Activated CD4-positive, alpha-beta memory T cell treated with anti-CD3 and anti-CD28 coated beads for 36 hours (primary cell): ENCODE measurements around the gene CCDC182. TPM values are rescaled to one million over a fixed set of nuclear protein-coding genes. Genes with fewer than 3 reads are reported as not detected.

ENCODE experiments used
- CTCF ChIA-PET: fragments of 350-600 bp; sonication (Branson Sonifier 250); formaldehyde crosslinking; loops from one replicate; lab custom pipeline; 2021; ENCODE audit warnings: antibody characterized with exemption, inconsistent platforms; lab: Charles Lee
- POLR2A ChIA-PET: fragments of 350-600 bp; sonication (Branson Sonifier 250); formaldehyde crosslinking; loops from one replicate; lab custom pipeline; 2021; ENCODE audit warnings: antibody characterized with exemption; lab: Charles Lee
- DNase-seq: peaks from one replicate; pipeline ENCODE4 v3.0.0-alpha.2; 2020
- H3K27ac Mint-ChIP-seq: one replicate; pipeline ENCODE4 v1.8.0; 2021; ENCODE audit warnings: mixed read lengths
- H3K27me3 Mint-ChIP-seq: one replicate; pipeline ENCODE4 v1.8.0; 2021; ENCODE audit warnings: mixed read lengths
- H3K36me3 Mint-ChIP-seq: one replicate; pipeline ENCODE4 v1.8.0; 2021; ENCODE audit warnings: mixed read lengths
- H3K4me1 Mint-ChIP-seq: one replicate; pipeline ENCODE4 v1.8.0; 2021; ENCODE audit warnings: low read depth, mixed read lengths
- H3K4me3 Mint-ChIP-seq: one replicate; pipeline ENCODE4 v1.8.0; 2021; ENCODE audit warnings: mild to moderate bottlenecking, mixed read lengths
- H3K9me3 Mint-ChIP-seq: one replicate; pipeline ENCODE4 v1.8.0; 2021; ENCODE audit warnings: mixed read lengths
- intact Hi-C: fragments of 100-400 bp; cut with micrococcal nuclease; formaldehyde crosslinking; loops from one replicate; pipeline ENCODE4 v1.15.1; 2023
- total RNA-seq, 2 experiments: library from RNA; stranded (reverse); gene quantifications; one replicate each; pipeline ENCODE4 v1.2.3, GENCODE V29; 2021

CCDC182 gene
- total RNA-seq, 2 experiments from 2014 or later, result not detected

GRCh38 chr17:57776366-57776765, 31.3 kb upstream of the CCDC182 start:
- intact Hi-C loops, result no loop called here
- CTCF ChIA-PET, result no interaction called here
- H3K4me1 Mint-ChIP-seq, result no peaks in the 10 kb centered on the region

DNA sequence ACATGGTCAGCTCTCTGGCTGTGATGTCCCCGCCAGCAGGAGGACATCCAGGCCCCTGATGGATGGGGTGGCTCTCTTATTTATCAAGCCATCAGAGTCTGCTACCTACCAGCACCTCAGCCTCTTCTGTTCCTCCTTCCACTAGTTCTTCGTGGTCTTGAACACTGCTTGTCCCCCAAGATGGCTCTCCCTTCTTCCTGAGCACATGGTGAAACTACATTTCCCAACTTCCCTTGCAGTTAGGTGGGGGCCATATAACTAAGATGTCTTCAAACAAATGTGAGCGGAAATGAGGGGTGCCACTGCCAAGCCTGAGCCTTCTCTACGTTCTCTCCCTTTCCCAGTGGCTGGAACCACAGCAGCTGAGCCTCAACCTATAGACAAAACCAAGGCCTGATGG, 29.8 kb upstream of the CCDC182 start:
- H3K36me3 Mint-ChIP-seq, result no peaks in the 10 kb centered on the region
- DNase-seq, result no peak
- CTCF ChIA-PET, result interaction anchor here (2.1 kb wide), 1 partner anchor 8 kb away, joined by 14 read pairs; no protein-coding TSS in a partner anchor
- H3K9me3 Mint-ChIP-seq, result no peaks in the 10 kb centered on the region
- H3K4me3 Mint-ChIP-seq, result no peak overlapping the region
- POLR2A ChIA-PET, result no interaction called here
- peaks cover 34% of the 10 kb centered on the region for H3K27me3 Mint-ChIP-seq
- no peak overlapping the region for H3K27ac Mint-ChIP-seq
- no peaks in the 10 kb centered on the region for H3K4me1 Mint-ChIP-seq
- intact Hi-C loops, result no loop called here

More at GRCh38 chr17:57776366-57776765, 31.3 kb upstream of the CCDC182 start:
- Mint-ChIP-seq H3K9me3 (no peaks in the 10 kb centered on the region), H3K27me3 (peaks cover 34% of the 10 kb centered on the region), H3K36me3 (no peaks in the 10 kb centered on the region), H3K27ac (no peak overlapping the region), H3K4me3 (no peak overlapping the region)
- POLR2A ChIA-PET, result no interaction called here
- no peak for DNase-seq

DNA sequence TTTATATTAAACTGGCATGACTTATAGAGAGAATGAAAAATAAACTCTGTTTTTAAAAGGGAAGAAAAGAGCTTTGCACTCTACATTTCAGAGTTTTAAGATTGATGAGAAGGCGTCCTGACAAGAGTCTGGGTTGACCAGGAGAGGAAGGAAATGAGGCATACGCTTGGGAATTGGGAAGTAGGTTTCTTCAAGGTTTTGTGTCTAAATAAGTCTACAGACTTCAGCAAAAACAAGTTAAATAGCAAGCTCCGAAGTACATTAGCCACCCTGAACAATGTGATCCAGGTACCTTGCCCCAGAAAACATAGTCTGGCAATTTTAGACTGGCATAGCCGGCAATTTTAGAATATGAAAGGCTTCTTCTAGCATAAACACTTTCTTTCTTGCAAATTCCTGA, 28.5 kb upstream of the CCDC182 start:
- no peak overlapping the region for H3K27ac Mint-ChIP-seq
- H3K4me3 Mint-ChIP-seq, result no peak overlapping the region
- H3K36me3 Mint-ChIP-seq, result no peaks in the 10 kb centered on the region
- ChIA-PET POLR2A (no interaction called here), CTCF (interaction anchor here (0.7 to 2.1 kb wide), 2 partner anchors 10 to 28 kb away, joined by 3 to 14 read pairs; no protein-coding TSS in a partner anchor)
- peaks cover 34% of the 10 kb centered on the region for H3K27me3 Mint-ChIP-seq
- no peaks in the 10 kb centered on the region for H3K9me3 Mint-ChIP-seq
- no peak for DNase-seq
- intact Hi-C loops, result no loop called here
- H3K4me1 Mint-ChIP-seq, result no peaks in the 10 kb centered on the region

- no peak overlapping the region for H3K4me3 Mint-ChIP-seq
- ChIA-PET POLR2A (no interaction called here), CTCF (interaction anchor here (0.6 to 1.4 kb wide), 2 partner anchors 11 to 488 kb away, joined by 3 to 5 read pairs; no protein-coding TSS in a partner anchor)
- no peak for DNase-seq
- no peaks in the 10 kb centered on the region for H3K36me3 Mint-ChIP-seq
- H3K27ac Mint-ChIP-seq, result no peak overlapping the region
- intact Hi-C loops, result no loop called here
- peaks cover 35% of the 10 kb centered on the region for H3K27me3 Mint-ChIP-seq
- H3K9me3 Mint-ChIP-seq, result no peaks in the 10 kb centered on the region
- no peaks in the 10 kb centered on the region for H3K4me1 Mint-ChIP-seq
Observed at GRCh38 chr17:57772774-57773173, 27.7 kb upstream of the CCDC182 start.

DNA sequence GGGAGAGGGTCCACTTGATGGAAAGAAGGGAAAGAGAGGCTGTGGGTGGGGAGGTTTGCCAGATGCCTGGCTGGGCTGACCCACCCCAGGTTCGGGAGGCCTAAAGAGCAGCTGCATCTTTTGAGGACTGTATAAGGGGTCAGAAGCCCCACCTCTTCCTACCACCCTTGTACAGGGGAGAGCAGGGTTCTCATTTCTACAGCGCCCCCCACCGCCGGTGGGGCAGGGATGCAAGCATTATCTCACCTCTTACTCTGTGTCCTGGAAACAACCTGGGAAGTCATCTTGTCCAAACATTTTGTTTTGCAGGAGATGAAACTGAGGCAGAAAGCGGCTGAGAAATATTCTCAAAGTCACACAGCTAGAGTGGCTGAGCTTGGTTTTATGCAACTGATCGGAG, 22.5 kb upstream of the CCDC182 start:
- Mint-ChIP-seq H3K27ac (no peak overlapping the region), H3K27me3 (peaks cover 12% of the 10 kb centered on the region), H3K4me3 (no peak overlapping the region), H3K36me3 (no peaks in the 10 kb centered on the region), H3K9me3 (no peaks in the 10 kb centered on the region), H3K4me1 (no peaks in the 10 kb centered on the region)
- ChIA-PET POLR2A (no interaction called here), CTCF (interaction anchor here (1.4 to 1.9 kb wide), 2 partner anchors 15 to 16 kb away, joined by 6 to 10 read pairs; no protein-coding TSS in a partner anchor)
- intact Hi-C loops, result no loop called here
- no peak for DNase-seq

DNA sequence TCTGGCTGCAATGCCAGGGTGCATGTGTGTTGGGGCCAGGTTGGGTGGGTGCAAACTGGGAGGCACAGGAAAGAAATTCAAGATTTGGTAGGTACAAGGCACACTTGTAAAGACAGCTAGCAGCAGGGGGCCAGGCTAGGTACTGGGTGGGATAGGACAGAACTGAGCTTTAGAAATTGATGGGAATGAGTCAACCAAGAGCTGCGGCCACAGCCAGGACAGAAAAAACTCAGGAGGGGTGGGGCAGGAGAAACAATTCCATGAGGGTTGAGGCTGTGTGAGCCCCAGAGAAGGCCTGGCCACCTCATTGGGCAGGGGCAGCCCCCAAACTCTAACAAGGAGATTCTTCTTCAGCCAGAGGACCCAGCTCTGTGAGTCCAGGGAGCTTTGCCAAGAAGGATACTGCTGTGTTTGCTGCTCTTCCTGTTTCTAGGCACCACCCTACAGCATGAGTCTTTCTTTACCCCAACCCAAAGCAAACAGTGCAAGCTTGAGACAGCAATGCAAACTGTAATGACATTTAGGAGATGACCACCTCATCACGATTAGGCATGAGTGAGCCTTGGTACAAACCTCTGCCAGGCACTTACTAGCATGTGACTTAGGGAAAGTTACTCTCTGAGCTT, 21.3 kb upstream of the CCDC182 start:
- Mint-ChIP-seq H3K27me3 (peaks cover 11% of the 10 kb centered on the region), H3K36me3 (no peaks in the 10 kb centered on the region), H3K4me1 (no peaks in the 10 kb centered on the region), H3K4me3 (no peak overlapping the region), H3K27ac (no peak overlapping the region), H3K9me3 (no peaks in the 10 kb centered on the region)
- no peak for DNase-seq
- ChIA-PET CTCF (interaction anchor here (0.5 to 1.9 kb wide), 3 partner anchors 16 to 523 kb away, joined by 3 to 10 read pairs (median 5); no protein-coding TSS in a partner anchor), POLR2A (interaction anchor here (0.6 kb wide), 1 partner anchor 348 kb away, joined by 3 read pairs; no protein-coding TSS in a partner anchor)
- intact Hi-C loops, result no loop called here

DNA sequence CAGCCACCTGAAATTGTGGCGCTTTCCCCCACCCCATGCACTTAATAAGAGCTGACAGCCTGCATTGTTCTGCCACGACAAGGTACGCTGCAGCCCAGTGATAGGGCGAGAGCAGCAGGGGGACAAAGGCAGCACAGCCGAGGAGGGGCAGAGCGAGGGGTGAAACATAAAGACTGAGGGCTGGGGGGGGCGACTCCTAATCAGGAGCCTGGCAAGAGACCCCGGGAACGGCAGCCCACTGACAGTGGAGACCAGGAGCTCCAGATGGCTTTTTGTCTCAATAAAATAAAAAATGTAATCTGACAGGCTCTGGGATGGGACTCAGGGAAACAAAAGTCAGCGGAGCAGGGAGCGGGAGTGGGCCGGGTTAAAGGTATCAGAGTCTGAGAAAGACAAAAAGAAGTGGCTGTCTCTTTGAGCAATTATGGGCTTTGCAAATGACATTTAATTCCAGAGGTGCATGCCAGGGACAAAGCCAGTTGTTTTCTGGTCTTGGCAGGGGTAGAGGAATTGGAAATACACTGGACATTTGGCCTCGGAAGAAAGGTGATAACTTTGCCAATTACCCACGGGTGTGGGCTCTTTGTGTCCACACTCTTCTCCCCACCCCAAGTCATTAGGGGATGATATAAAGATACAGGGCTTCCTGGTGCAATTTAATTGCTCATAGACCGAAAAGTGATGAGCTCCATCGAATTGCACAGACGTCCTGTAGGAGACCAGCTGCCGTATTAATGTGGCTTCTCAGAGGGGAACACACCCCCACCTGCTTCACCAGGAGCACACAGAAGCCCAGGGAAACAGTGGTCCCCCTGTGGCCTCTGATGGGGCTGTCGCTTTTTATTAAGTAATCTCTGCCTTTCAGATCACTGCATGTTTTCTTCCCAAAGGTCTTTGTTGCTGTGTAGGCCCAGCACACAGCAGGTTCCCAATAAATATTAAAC, 17.6 kb upstream of the CCDC182 start:
- no peak overlapping the region for H3K27ac Mint-ChIP-seq
- intact Hi-C loops, result no loop called here
- no peaks in the 10 kb centered on the region for H3K4me1 Mint-ChIP-seq
- CTCF ChIA-PET, result no interaction called here
- POLR2A ChIA-PET, result no interaction called here
- H3K9me3 Mint-ChIP-seq, result no peaks in the 10 kb centered on the region
- no peak for DNase-seq
- H3K27me3 Mint-ChIP-seq, result peaks cover 9% of the 10 kb centered on the region
- no peaks in the 10 kb centered on the region for H3K36me3 Mint-ChIP-seq
- H3K4me3 Mint-ChIP-seq, result no peak overlapping the region

DNA sequence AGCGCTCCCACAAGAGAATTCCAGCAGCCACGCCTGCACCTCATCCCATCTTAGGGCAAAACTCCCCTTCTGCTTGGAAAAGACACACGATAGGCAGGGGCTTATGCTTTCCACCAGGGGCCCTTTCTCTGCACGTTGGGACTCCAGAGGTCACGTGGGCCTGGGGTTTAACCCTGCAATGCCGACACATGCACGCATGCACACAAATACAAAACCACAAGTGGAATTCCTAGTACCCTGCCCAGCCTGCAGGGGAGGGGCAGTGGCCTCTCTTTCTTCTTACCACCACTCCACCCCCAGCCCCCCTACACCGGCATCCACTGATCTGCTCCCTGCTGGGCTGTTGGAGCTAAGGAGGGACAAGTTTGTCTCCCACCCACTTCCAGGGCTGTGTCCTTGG, 16.8 kb upstream of the CCDC182 start:
- Mint-ChIP-seq H3K9me3 (no peaks in the 10 kb centered on the region), H3K4me1 (no peaks in the 10 kb centered on the region), H3K27ac (no peak overlapping the region), H3K36me3 (no peaks in the 10 kb centered on the region), H3K4me3 (no peak overlapping the region), H3K27me3 (peaks cover 8% of the 10 kb centered on the region)
- intact Hi-C loops, result no loop called here
- no peak for DNase-seq
- CTCF ChIA-PET, result no interaction called here
- POLR2A ChIA-PET, result no interaction called here

DNA sequence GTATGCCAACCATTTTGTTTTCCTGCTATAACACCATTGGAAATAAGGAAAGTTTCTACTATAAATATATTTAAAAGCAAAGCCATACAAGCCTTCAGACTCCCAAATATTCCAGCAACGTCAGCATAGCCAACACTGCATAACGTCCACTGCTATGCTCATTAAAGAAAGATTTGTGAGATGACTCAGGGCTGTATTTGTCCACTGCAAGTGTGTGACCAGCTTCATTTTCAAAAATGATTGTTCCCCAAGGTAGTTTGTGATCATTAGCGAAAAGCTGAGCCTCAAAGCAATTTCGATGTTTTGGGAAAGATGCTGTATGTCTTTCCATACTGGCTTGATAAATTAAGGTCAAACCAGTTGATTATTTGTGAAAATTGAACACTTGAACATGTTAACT, 14.9 kb upstream of the CCDC182 start:
- Mint-ChIP-seq H3K4me3 (no peak overlapping the region), H3K4me1 (no peaks in the 10 kb centered on the region), H3K27ac (no peak overlapping the region), H3K9me3 (no peaks in the 10 kb centered on the region), H3K36me3 (no peaks in the 10 kb centered on the region), H3K27me3 (peaks cover 8% of the 10 kb centered on the region)
- intact Hi-C loops, result no loop called here
- ChIA-PET POLR2A (no interaction called here), CTCF (no interaction called here)
- no peak for DNase-seq

GRCh38 chr17:57758654-57759053, 13.6 kb upstream of the CCDC182 start:
- intact Hi-C loops, result no loop called here
- no peaks in the 10 kb centered on the region for H3K36me3 Mint-ChIP-seq
- no peak overlapping the region for H3K4me3 Mint-ChIP-seq
- H3K27me3 Mint-ChIP-seq, result peaks cover 8% of the 10 kb centered on the region
- no peak overlapping the region for H3K27ac Mint-ChIP-seq
- POLR2A ChIA-PET, result no interaction called here
- no peaks in the 10 kb centered on the region for H3K9me3 Mint-ChIP-seq
- no peak for DNase-seq
- H3K4me1 Mint-ChIP-seq, result no peaks in the 10 kb centered on the region
- CTCF ChIA-PET, result interaction anchor here (1.0 kb wide), 1 partner anchor 11 kb away, joined by 3 read pairs; no protein-coding TSS in a partner anchor

- ChIA-PET POLR2A (no interaction called here), CTCF (interaction anchor here (1.4 kb wide), 1 partner anchor 10 kb away, joined by 4 read pairs; no protein-coding TSS in a partner anchor)
- no peak overlapping the region for H3K4me3 Mint-ChIP-seq
- H3K27ac Mint-ChIP-seq, result no peak overlapping the region
- H3K9me3 Mint-ChIP-seq, result no peaks in the 10 kb centered on the region
- H3K27me3 Mint-ChIP-seq, result peaks cover 8% of the 10 kb centered on the region
- no peaks in the 10 kb centered on the region for H3K36me3 Mint-ChIP-seq
- no peak for DNase-seq
- intact Hi-C loops, result no loop called here
- H3K4me1 Mint-ChIP-seq, result no peaks in the 10 kb centered on the region
Observed at GRCh38 chr17:57757735-57758134, 12.6 kb upstream of the CCDC182 start.

DNA sequence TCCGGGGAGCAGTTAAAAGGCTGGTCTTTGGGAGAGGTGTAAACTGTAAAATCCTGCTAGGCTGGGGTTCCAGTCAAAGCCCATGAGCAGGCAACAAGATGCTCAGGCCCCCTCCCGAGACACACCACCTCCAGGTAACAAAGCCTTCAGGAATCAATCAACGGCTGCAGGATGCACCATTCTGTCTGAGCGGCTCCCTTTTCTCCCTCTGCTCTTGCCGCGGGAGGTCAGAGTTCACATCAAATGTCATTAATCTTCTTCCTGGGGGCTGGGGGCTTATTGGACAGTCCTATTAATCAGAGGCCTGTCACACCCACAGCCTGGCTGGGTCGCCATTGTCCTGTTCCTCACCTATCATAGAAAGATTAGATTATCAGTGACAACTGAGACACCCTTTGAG, 11.9 kb upstream of the CCDC182 start:
- POLR2A ChIA-PET, result no interaction called here
- no peak for DNase-seq
- no peaks in the 10 kb centered on the region for H3K4me1 Mint-ChIP-seq
- H3K9me3 Mint-ChIP-seq, result no peaks in the 10 kb centered on the region
- H3K4me3 Mint-ChIP-seq, result no peak overlapping the region
- H3K27me3 Mint-ChIP-seq, result peaks cover 4% of the 10 kb centered on the region
- no peak overlapping the region for H3K27ac Mint-ChIP-seq
- CTCF ChIA-PET, result interaction anchor here (1.4 kb wide), 1 partner anchor 10 kb away, joined by 4 read pairs; no protein-coding TSS in a partner anchor
- intact Hi-C loops, result no loop called here
- H3K36me3 Mint-ChIP-seq, result no peaks in the 10 kb centered on the region
